ENCODE data around the gene CPNE9. TPM values are rescaled to one million over a fixed set of nuclear protein-coding genes. Genes with fewer than 3 reads are reported as not detected.

The CPNE9 gene
- total RNA-seq, 1 donor from 2014 or later = not detected

- H3K36me3 ChIP-seq (ENCODE audit: control insufficient read depth, insufficient read depth, low read length) = peaks cover 2% of the 10 kb centered on the region
- no peak overlapping the region for H3K4me3 ChIP-seq (ENCODE audit: low read depth, low read length)
- no peaks in the 10 kb centered on the region for H3K27me3 ChIP-seq (ENCODE audit: control insufficient read depth, insufficient read depth, low read length)
- no peak for TF ChIP-seq CTCF (IDR thresholded peaks at IDR 0.05; ENCODE audit: insufficient read depth, low read length, poor library complexity, severe bottlenecking)
- no peak for DNase-seq (ENCODE audit: low read depth)
Measured at GRCh38 chr3:9688961-9689360, 14.7 kb upstream of the CPNE9 start.

- Histone ChIP-seq H3K27me3 (ENCODE audit: control insufficient read depth, insufficient read depth, low read length) (no peaks in the 10 kb centered on the region), H3K4me3 (ENCODE audit: low read depth, low read length) (no peak overlapping the region), H3K36me3 (ENCODE audit: control insufficient read depth, insufficient read depth, low read length) (peaks cover 2% of the 10 kb centered on the region)
- TF ChIP-seq CTCF (IDR thresholded peaks at IDR 0.05; ENCODE audit: insufficient read depth, low read length, poor library complexity, severe bottlenecking) = no peak
- DNase-seq (ENCODE audit: low read depth) = no peak
Measured at GRCh38 chr3:9689757-9690156, 13.9 kb upstream of the CPNE9 start.

- H3K27me3 ChIP-seq (ENCODE audit: control insufficient read depth, insufficient read depth, low read length) = no peaks in the 10 kb centered on the region
- H3K4me3 ChIP-seq (ENCODE audit: low read depth, low read length) = no peak overlapping the region
- H3K36me3 ChIP-seq (ENCODE audit: control insufficient read depth, insufficient read depth, low read length) = peaks cover 2% of the 10 kb centered on the region
- DNase-seq (ENCODE audit: low read depth) = no peak
- TF ChIP-seq CTCF (IDR thresholded peaks at IDR 0.05; ENCODE audit: insufficient read depth, low read length, poor library complexity, severe bottlenecking) = no peak
Measured at GRCh38 chr3:9690451-9691450, 12.9 kb upstream of the CPNE9 start.

- TF ChIP-seq CTCF (IDR thresholded peaks at IDR 0.05; ENCODE audit: insufficient read depth, low read length, poor library complexity, severe bottlenecking) = no peak
- Histone ChIP-seq H3K36me3 (ENCODE audit: control insufficient read depth, insufficient read depth, low read length) (peaks cover 2% of the 10 kb centered on the region), H3K27me3 (ENCODE audit: control insufficient read depth, insufficient read depth, low read length) (no peaks in the 10 kb centered on the region), H3K4me3 (ENCODE audit: low read depth, low read length) (no peak overlapping the region)
- DNase-seq (ENCODE audit: low read depth) = no peak
Measured at GRCh38 chr3:9691636-9692035, 12.0 kb upstream of the CPNE9 start.

DNA sequence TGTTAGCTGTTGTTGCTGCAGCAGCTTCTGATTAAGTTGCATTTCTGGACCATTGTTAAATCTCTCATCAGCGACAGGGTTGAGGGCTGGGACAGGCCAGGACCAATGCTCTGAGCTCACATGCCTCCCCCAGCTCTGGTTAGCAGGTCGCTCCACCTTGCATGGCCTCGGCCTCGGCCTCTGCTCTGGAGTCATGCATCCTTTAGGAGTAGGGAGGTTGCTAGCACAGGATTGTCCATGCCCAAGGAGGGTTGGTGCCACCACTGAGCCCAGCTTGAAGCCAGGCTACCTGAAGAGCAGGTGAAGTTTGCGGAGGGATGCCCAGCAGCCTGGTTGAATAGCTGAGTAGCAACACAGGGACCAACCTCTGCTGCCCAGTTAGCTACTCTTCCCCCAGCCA lies 11.2 kb upstream of the CPNE9 start:
- peaks cover 2% of the 10 kb centered on the region for H3K36me3 ChIP-seq (ENCODE audit: control insufficient read depth, insufficient read depth, low read length)

More for the DNA sequence above, 11.2 kb upstream of the CPNE9 start:
- TF ChIP-seq CTCF (IDR thresholded peaks at IDR 0.05; ENCODE audit: insufficient read depth, low read length, poor library complexity, severe bottlenecking) = no peak
- no peaks in the 10 kb centered on the region for H3K27me3 ChIP-seq (ENCODE audit: control insufficient read depth, insufficient read depth, low read length)
- H3K4me3 ChIP-seq (ENCODE audit: low read depth, low read length) = no peak overlapping the region
- no peak for DNase-seq (ENCODE audit: low read depth)

All from kidney epithelial cell (primary cell).